ENCODE measurements around the gene NCL. TPM values are rescaled to one million over a fixed set of nuclear protein-coding genes. Genes with fewer than 3 reads are reported as not detected.
"Not testable (repeated sequence)": the region's sequence is repeated elsewhere in the genome, so short reads cannot be mapped to it uniquely, and the experiment has no call there.

NCL gene
- polyA plus RNA-seq, 1 donor from 2014 or later = 101 TPM

GRCh38 chr2:231410293-231411004 is 53.8 kb downstream of the NCL start:
- no peaks in the 10 kb centered on the region for H3K36me3 ChIP-seq (ENCODE audit: insufficient read depth, low read length)
- no peak overlapping the region for H3K27ac ChIP-seq (ENCODE audit: low read length)
- no peaks in the 10 kb centered on the region for H3F3A ChIP-seq (ENCODE audit: insufficient read depth, low read length, poor library complexity, severe bottlenecking)
- no peaks in the 10 kb centered on the region for H3K9me2 ChIP-seq (ENCODE audit: insufficient read depth, low read length)
- no peak for TF ChIP-seq EZH2 (IDR thresholded peaks at IDR 0.05; ENCODE audit: borderline replicate concordance, insufficient read depth, low read length, poor library complexity, severe bottlenecking)
- no peak for TF ChIP-seq POLR2AphosphoS5 (IDR thresholded peaks at IDR 0.05)
- TF ChIP-seq, protein P1, sequence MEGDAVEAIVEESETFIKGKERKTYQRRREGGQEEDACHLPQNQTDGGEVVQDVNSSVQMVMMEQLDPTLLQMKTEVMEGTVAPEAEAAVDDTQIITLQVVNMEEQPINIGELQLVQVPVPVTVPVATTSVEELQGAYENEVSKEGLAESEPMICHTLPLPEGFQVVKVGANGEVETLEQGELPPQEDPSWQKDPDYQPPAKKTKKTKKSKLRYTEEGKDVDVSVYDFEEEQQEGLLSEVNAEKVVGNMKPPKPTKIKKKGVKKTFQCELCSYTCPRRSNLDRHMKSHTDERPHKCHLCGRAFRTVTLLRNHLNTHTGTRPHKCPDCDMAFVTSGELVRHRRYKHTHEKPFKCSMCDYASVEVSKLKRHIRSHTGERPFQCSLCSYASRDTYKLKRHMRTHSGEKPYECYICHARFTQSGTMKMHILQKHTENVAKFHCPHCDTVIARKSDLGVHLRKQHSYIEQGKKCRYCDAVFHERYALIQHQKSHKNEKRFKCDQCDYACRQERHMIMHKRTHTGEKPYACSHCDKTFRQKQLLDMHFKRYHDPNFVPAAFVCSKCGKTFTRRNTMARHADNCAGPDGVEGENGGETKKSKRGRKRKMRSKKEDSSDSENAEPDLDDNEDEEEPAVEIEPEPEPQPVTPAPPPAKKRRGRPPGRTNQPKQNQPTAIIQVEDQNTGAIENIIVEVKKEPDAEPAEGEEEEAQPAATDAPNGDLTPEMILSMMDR (IDR thresholded peaks at IDR 0.05; ENCODE audit: poor library complexity, severe bottlenecking) = no peak
- no peak for TF ChIP-seq RAD21 (conservative IDR thresholded peaks at IDR 0.05)
- TF ChIP-seq SMC3 (conservative IDR thresholded peaks at IDR 0.05; ENCODE audit: poor library complexity) = no peak
- no peak for TF ChIP-seq EP300 (conservative IDR thresholded peaks at IDR 0.05; ENCODE audit: poor library complexity, severe bottlenecking)
- no peak for TF ChIP-seq MXI1 (conservative IDR thresholded peaks at IDR 0.05; ENCODE audit: poor library complexity, severe bottlenecking)
- TF ChIP-seq, protein P2, sequence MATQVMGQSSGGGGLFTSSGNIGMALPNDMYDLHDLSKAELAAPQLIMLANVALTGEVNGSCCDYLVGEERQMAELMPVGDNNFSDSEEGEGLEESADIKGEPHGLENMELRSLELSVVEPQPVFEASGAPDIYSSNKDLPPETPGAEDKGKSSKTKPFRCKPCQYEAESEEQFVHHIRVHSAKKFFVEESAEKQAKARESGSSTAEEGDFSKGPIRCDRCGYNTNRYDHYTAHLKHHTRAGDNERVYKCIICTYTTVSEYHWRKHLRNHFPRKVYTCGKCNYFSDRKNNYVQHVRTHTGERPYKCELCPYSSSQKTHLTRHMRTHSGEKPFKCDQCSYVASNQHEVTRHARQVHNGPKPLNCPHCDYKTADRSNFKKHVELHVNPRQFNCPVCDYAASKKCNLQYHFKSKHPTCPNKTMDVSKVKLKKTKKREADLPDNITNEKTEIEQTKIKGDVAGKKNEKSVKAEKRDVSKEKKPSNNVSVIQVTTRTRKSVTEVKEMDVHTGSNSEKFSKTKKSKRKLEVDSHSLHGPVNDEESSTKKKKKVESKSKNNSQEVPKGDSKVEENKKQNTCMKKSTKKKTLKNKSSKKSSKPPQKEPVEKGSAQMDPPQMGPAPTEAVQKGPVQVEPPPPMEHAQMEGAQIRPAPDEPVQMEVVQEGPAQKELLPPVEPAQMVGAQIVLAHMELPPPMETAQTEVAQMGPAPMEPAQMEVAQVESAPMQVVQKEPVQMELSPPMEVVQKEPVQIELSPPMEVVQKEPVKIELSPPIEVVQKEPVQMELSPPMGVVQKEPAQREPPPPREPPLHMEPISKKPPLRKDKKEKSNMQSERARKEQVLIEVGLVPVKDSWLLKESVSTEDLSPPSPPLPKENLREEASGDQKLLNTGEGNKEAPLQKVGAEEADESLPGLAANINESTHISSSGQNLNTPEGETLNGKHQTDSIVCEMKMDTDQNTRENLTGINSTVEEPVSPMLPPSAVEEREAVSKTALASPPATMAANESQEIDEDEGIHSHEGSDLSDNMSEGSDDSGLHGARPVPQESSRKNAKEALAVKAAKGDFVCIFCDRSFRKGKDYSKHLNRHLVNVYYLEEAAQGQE (IDR thresholded peaks at IDR 0.05; ENCODE audit: borderline replicate concordance) = no peak
- no peak for TF ChIP-seq TAF1 (IDR thresholded peaks at IDR 0.05; ENCODE audit: low read depth)
- no peak overlapping the region for H3K4me3 ChIP-seq (ENCODE audit: low read length)
- H3K79me2 ChIP-seq (replicated peaks; ENCODE audit: insufficient read depth, low read length) = no peaks in the 10 kb centered on the region
- H2AFZ ChIP-seq (ENCODE audit: low read depth, low read length) = no peak overlapping the region
- peaks cover 5% of the 10 kb centered on the region for H3K27me3 ChIP-seq (ENCODE audit: insufficient read depth, low read depth, low read length)
- no peaks in the 10 kb centered on the region for H4K20me1 ChIP-seq (ENCODE audit: insufficient read depth)
- H3K9me3 ChIP-seq (ENCODE audit: low read length) = no peaks in the 10 kb centered on the region
- H3K4me2 ChIP-seq (ENCODE audit: low read length) = no peak overlapping the region
- no peak overlapping the region for H3K9ac ChIP-seq (ENCODE audit: low read length)

GRCh38 chr2:231409776-231410175 is 54.5 kb downstream of the NCL start:
- TF ChIP-seq EZH2 (IDR thresholded peaks at IDR 0.05; ENCODE audit: borderline replicate concordance, insufficient read depth, low read length, poor library complexity, severe bottlenecking) (no peak), SMC3 (conservative IDR thresholded peaks at IDR 0.05; ENCODE audit: poor library complexity) (no peak), POLR2AphosphoS5 (IDR thresholded peaks at IDR 0.05) (no peak), EP300 (conservative IDR thresholded peaks at IDR 0.05; ENCODE audit: poor library complexity, severe bottlenecking) (no peak)
- TF ChIP-seq, protein P1 (IDR thresholded peaks at IDR 0.05; ENCODE audit: poor library complexity, severe bottlenecking) = no peak
- TF ChIP-seq, protein P2 (IDR thresholded peaks at IDR 0.05; ENCODE audit: borderline replicate concordance) = no peak
- no peaks in the 10 kb centered on the region for H3K79me2 ChIP-seq (replicated peaks; ENCODE audit: insufficient read depth, low read length)
- no peaks in the 10 kb centered on the region for H4K20me1 ChIP-seq (ENCODE audit: insufficient read depth)
- H3K27me3 ChIP-seq (ENCODE audit: insufficient read depth, low read depth, low read length) = peaks cover 5% of the 10 kb centered on the region
- no peak overlapping the region for H3K9ac ChIP-seq (ENCODE audit: low read length)
- H3K36me3 ChIP-seq (ENCODE audit: insufficient read depth, low read length) = no peaks in the 10 kb centered on the region
- no peak overlapping the region for H3K27ac ChIP-seq (ENCODE audit: low read length)
- no peaks in the 10 kb centered on the region for H3K9me3 ChIP-seq (ENCODE audit: low read length)
- H3K4me3 ChIP-seq (ENCODE audit: low read length) = no peak overlapping the region
- H3F3A ChIP-seq (ENCODE audit: insufficient read depth, low read length, poor library complexity, severe bottlenecking) = no peaks in the 10 kb centered on the region
- H3K9me2 ChIP-seq (ENCODE audit: insufficient read depth, low read length) = no peaks in the 10 kb centered on the region
- no peak overlapping the region for H2AFZ ChIP-seq (ENCODE audit: low read depth, low read length)
- no peak overlapping the region for H3K4me2 ChIP-seq (ENCODE audit: low read length)

- not testable (repeated sequence) for H3K9ac ChIP-seq (ENCODE audit: low read length); H3K4me2 ChIP-seq (ENCODE audit: low read length); H3K4me3 ChIP-seq (ENCODE audit: low read length); H3K27ac ChIP-seq (ENCODE audit: low read length); H2AFZ ChIP-seq (ENCODE audit: low read depth, low read length); H3K79me2 ChIP-seq (replicated peaks; ENCODE audit: insufficient read depth, low read length); H3K9me2 ChIP-seq (ENCODE audit: insufficient read depth, low read length); H4K20me1 ChIP-seq (ENCODE audit: insufficient read depth); H3K9me3 ChIP-seq (ENCODE audit: low read length); H3K36me3 ChIP-seq (ENCODE audit: insufficient read depth, low read length); H3K27me3 ChIP-seq (ENCODE audit: insufficient read depth, low read depth, low read length); H3F3A ChIP-seq (ENCODE audit: insufficient read depth, low read length, poor library complexity, severe bottlenecking)
These were observed 56.0 kb downstream of the NCL start for GRCh38 chr2:231408304-231408703.

All from neural cell (in vitro differentiated cells).